Mucosa of gallbladder (tissue), 1 donor: ENCODE measurements around the gene SLC7A5. TPM values are rescaled to one million over a fixed set of nuclear protein-coding genes. Genes with fewer than 3 reads are reported as not detected.
"Not testable (repeated sequence)": the region's sequence is repeated elsewhere in the genome, so short reads cannot be mapped to it uniquely, and the experiment has no call there.

Source experiments
- DNase-seq: peaks from one replicate; pipeline ENCODE4 v3.0.0-alpha.2; 2020; ENCODE audit warnings: low spot score
- total RNA-seq: library from RNA; stranded (reverse); gene quantifications from one replicate; pipeline ENCODE4 v1.2.1, GENCODE V29; 2021
- donor health status: DM: no; HTN: no; CAD: no.

Gene SLC7A5
- total RNA-seq, 1 donor from 2014 or later, result 9.4 TPM

GRCh38 chr16:87822108-87822970 lies 47.0 kb downstream of the SLC7A5 start:
- DNase-seq, result no peak

- no peak for DNase-seq
Measured at GRCh38 chr16:87821376-87822107, 47.8 kb downstream of the SLC7A5 start.

- no peak for DNase-seq
Measured at GRCh38 chr16:87819983-87820382, 49.3 kb downstream of the SLC7A5 start.

GRCh38 chr16:87819282-87819681 lies 50.0 kb downstream of the SLC7A5 start:
- no peak for DNase-seq

GRCh38 chr16:87818533-87819161 lies 50.7 kb downstream of the SLC7A5 start:
- DNase-seq, result no peak

- DNase-seq, result no peak
Measured at GRCh38 chr16:87817910-87818309, 51.4 kb downstream of the SLC7A5 start.

- DNase-seq, result not testable (repeated sequence)
Measured at GRCh38 chr16:87817370-87817769, 51.9 kb downstream of the SLC7A5 start.

- DNase-seq, result no peak
Measured at GRCh38 chr16:87816507-87817100, 52.7 kb downstream of the SLC7A5 start.

GRCh38 chr16:87815567-87815966 lies 53.7 kb downstream of the SLC7A5 start:
- DNase-seq, result no peak

- no peak for DNase-seq
Measured at GRCh38 chr16:87812200-87812656, 57.1 kb downstream of the SLC7A5 start.

GRCh38 chr16:87811454-87811853 lies 57.9 kb downstream of the SLC7A5 start:
- DNase-seq, result not testable (repeated sequence)

- no peak for DNase-seq
Measured at GRCh38 chr16:87809150-87809902, 60.0 kb downstream of the SLC7A5 start.

GRCh38 chr16:87808108-87808507 lies 61.2 kb downstream of the SLC7A5 start:
- DNase-seq, result no peak

GRCh38 chr16:87806641-87807546 lies 62.4 kb downstream of the SLC7A5 start:
- peak; percentile 44 for DNase-seq

- no peak for DNase-seq
Measured at GRCh38 chr16:87806261-87806640, 63.1 kb downstream of the SLC7A5 start.

GRCh38 chr16:87803385-87803784 lies 65.9 kb downstream of the SLC7A5 start:
- DNase-seq, result no peak

GRCh38 chr16:87802670-87803069 lies 66.6 kb downstream of the SLC7A5 start:
- DNase-seq, result no peak

GRCh38 chr16:87801679-87802259 lies 67.5 kb downstream of the SLC7A5 start:
- DNase-seq, result no peak

GRCh38 chr16:87800497-87800896 lies 68.8 kb downstream of the SLC7A5 start:
- no peak for DNase-seq

- DNase-seq, result no peak
Measured at GRCh38 chr16:87795336-87795735, 74.0 kb downstream of the SLC7A5 start.
